GM18861 (cell line): ENCODE measurements around the gene LRRC28.
"Not testable (repeated sequence)": the region's sequence is repeated elsewhere in the genome, so short reads cannot be mapped to it uniquely, and the experiment has no call there.

Source experiments
- ATAC-seq: cut with Tn5 transposase; IDR thresholded peaks from one replicate; pipeline ENCODE4 v1.9.1; 2021; ENCODE audit not compliant: unreplicated experiment

The LRRC28 gene

GRCh38 chr15:99390667-99391066, 139.4 kb downstream of the LRRC28 start:
- no peak for ATAC-seq

- ATAC-seq: no peak
These were observed 142.4 kb downstream of the LRRC28 start for GRCh38 chr15:99393641-99394040.

GRCh38 chr15:99396375-99396774, 145.1 kb downstream of the LRRC28 start:
- ATAC-seq: no peak

DNA sequence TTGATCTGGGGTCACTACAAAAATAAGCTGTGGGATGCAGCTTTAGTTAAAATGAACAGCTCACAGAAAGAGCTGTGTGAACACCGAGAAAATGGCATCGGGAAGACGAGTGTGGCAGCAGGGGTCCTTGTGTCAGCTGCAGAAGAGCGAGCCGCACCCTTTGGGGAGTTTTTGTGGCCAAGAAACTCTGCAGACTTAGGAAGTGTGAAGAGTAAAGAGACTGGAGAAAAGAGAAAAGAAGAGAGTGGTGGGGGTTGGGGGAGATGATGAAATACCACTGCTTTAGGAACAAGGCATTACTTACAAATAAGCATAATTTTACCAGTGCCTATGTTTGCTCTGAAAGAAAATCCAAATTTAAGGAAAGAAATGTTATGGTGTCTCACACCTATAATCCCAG, 147.8 kb downstream of the LRRC28 start:
- ATAC-seq: no peak

DNA sequence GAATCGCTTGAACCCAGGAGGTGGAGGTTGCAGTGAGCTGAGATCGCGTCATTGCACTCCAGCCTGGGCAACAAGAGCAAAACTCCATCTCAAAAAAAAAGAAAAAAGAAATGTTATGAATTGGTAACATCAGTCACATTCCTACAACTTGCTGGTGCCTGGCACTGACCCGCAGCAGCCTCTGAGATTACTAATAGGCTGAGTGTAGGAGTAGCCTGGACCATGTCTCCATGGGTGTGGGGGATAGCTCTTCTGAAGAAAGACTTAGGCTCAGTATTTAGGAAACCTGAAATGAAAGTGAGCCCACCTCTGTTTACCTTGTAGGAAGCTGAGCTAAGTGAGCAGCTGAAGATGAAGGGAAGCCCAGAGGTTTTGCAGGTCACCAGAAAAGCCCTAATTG, 148.3 kb downstream of the LRRC28 start:
- no peak for ATAC-seq

DNA sequence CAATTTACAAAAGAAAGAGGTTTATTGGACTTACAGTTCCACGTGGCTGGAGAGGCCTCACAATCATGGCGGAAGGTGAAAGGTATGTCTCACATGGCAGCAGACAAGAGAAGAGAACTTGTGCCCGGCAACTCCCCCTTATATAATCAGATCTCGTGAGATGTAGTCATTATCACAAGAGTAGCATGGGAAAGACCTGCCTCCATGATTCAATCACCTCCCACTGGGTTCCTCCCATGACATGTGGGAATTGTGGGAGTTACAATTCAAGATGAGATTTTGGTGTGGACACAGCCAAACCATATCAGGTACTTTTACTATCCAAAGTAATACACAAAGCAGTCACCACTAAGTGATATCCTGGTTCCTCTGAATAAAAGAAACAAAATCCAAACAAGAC, 149.9 kb downstream of the LRRC28 start:
- ATAC-seq: not testable (repeated sequence)

- no peak for ATAC-seq
These were observed 150.9 kb downstream of the LRRC28 start for GRCh38 chr15:99402014-99402729.

DNA sequence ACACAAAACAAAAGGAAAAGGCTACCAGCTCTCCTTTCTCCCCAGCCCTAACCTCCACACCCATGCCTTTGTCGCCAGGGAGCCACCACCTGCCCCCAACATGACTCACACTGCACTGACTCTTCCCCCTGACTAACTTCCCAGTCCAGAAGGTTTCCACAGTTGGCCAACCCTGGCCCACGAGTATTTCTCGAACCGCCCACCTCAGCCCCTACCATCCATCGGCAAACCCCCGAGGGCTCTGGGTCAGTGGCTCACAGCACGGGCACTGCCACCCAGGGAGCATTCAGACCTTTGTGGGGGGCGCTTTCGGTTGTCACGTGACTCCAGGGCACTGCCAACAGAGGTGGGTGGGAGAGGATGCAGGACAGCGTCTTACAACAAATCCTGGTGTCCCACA, 152.3 kb downstream of the LRRC28 start:
- no peak for ATAC-seq

- no peak for ATAC-seq
These were observed 153.2 kb downstream of the LRRC28 start for GRCh38 chr15:99404454-99404853.

GRCh38 chr15:99406120-99406519, 154.8 kb downstream of the LRRC28 start:
- ATAC-seq: no peak

GRCh38 chr15:99406716-99407487, 155.6 kb downstream of the LRRC28 start:
- no peak for ATAC-seq

- ATAC-seq: no peak
These were observed 156.4 kb downstream of the LRRC28 start for GRCh38 chr15:99407716-99408115.

- no peak for ATAC-seq
These were observed 157.2 kb downstream of the LRRC28 start for GRCh38 chr15:99408236-99409096.

GRCh38 chr15:99409097-99409473, 157.8 kb downstream of the LRRC28 start:
- no peak for ATAC-seq

- no peak for ATAC-seq
These were observed 158.3 kb downstream of the LRRC28 start for GRCh38 chr15:99409560-99409959.

DNA sequence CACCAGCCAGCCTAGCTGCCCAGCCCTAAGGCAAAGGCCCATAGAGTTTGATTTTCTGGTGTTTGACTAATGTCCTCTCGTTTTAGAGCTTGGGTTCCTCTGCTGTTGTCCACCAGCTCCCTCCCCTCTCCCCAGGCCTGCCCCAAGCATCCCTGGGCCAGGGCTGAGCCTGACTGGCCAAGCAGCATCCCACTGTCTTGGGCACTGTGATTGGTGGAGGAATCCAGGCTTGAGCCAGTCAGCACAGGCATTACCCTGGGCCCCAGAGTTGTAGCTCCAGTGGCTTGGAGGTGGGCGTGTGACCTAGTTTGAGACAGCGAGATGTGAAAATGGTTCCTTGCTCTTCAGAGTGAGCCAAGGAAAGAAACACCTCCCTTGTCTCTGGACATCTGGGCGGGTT, 159.2 kb downstream of the LRRC28 start:
- no peak for ATAC-seq

DNA sequence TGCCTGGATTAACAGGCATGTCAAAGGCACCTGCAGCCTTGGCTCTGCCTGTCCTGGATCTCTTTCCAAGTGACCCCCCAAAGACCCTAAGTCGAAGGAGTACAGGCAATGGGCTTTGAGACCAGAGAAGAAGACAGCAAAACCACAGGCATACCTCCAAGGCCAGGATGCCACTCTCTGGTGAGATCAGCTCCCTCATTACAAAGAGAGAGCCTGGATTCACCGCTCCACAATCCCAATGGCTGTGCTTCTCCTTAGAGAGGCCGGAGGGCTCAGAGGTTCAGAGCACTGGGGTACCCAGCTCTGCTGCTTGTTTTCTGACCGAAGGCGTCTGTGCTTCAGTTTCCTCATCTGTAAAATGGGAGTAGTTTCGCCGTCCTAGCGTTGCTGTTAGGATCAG, 160.0 kb downstream of the LRRC28 start:
- ATAC-seq: no peak

- no peak for ATAC-seq
These were observed 160.8 kb downstream of the LRRC28 start for GRCh38 chr15:99412082-99412481.

GRCh38 chr15:99412626-99413025, 161.3 kb downstream of the LRRC28 start:
- no peak for ATAC-seq

DNA sequence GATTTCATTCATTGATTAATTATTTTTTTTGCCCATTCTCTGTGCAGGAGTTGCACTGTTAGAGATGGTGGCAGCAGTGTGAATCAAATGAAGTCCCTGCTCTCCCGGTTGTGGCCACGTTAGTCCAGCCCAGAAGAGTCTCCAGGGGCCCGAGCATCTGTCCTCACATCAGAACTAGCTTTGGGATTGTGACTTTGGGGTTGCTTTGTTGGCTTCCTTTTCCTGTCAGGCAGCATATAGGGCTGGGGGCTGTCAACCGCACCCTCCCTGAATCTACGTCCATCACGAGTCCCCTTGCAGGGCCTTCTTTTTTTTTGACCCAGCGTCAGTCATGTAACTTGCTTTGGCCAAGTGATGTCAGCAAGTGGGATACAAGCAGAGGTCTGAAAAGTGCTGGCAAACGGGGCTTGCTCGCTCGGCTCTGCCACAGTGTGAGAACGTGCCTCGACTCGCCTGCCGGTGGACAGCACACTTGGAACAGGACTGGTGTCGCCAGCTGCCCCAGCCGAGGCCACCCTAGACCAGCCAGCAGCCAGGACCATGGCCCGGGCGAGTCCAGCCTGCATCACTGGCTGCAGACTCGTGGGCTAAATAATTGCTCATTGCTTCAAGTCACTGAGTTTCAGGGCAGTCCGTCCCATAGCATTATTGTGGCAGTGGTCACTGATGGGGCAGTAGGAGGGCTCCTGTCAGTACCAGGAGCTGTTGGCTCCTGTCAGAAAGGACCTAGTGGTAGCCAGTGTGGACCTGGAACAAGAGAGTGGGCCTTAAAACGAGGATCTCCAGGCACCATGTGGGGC, 162.9 kb downstream of the LRRC28 start:
- no peak for ATAC-seq
